Fibroblast of mammary gland (primary cell): ENCODE results near the gene NET1.
A peak's percentile ranks its signal among the peaks of the same experiment; 100 is the strongest.

ENCODE experiments used
- DNase-seq: peaks from one replicate; pipeline ENCODE4 v3.0.0-alpha.2; 2010; ENCODE audit warnings: low read depth
- H3K4me3 ChIP-seq: 2 replicates; pipeline ENCODE4 v1.5.1; 2011; ENCODE audit warnings: low read depth, mild to moderate bottlenecking, low read length, moderate library complexity; ENCODE audit not compliant: control insufficient read depth
- CTCF ChIP-seq: conservative IDR thresholded peaks from 2 replicates; pipeline ENCODE4 v1.5.1; 2011; ENCODE audit warnings: low read depth, low read length, inconsistent platforms; ENCODE audit not compliant: control insufficient read depth, insufficient read depth

NET1 gene

GRCh38 chr10:5476918-5477525 is 64.7 kb downstream of the NET1 start:
- DNase-seq = peak; percentile 28
- H3K4me3 ChIP-seq = no peak overlapping the region
- no peak for TF ChIP-seq CTCF

GRCh38 chr10:5477948-5478693 is 65.8 kb downstream of the NET1 start:
- DNase-seq = no peak
- no peak overlapping the region for H3K4me3 ChIP-seq
- TF ChIP-seq CTCF = no peak

- no peak for TF ChIP-seq CTCF
- no peak overlapping the region for H3K4me3 ChIP-seq
- DNase-seq = no peak
Observed at GRCh38 chr10:5478694-5479305, 66.4 kb downstream of the NET1 start.

GRCh38 chr10:5479481-5480161 is 67.3 kb downstream of the NET1 start:
- no peak for TF ChIP-seq CTCF
- no peak for DNase-seq

GRCh38 chr10:5480162-5480941 is 68.0 kb downstream of the NET1 start:
- no peak for TF ChIP-seq CTCF
- no peak for DNase-seq
- H3K4me3 ChIP-seq = no peak overlapping the region

More at GRCh38 chr10:5479481-5480161, 67.3 kb downstream of the NET1 start:
- H3K4me3 ChIP-seq = no peak overlapping the region

- no peak for DNase-seq
- no peak overlapping the region for H3K4me3 ChIP-seq
- no peak for TF ChIP-seq CTCF
Observed at GRCh38 chr10:5481121-5481520, 68.8 kb downstream of the NET1 start.
